Chondrocyte (in vitro differentiated cells): Measurements from ENCODE around the gene ALCAM. TPM values are rescaled to one million over a fixed set of nuclear protein-coding genes. Genes with fewer than 3 reads are reported as not detected.

Experiments
- DNase-seq: peaks from one replicate; pipeline ENCODE4 v3.0.0; 2021; ENCODE audit warnings: mixed read lengths, low spot score
- H3K27ac Mint-ChIP-seq: one replicate; pipeline ENCODE4 v1.8.0; 2021; ENCODE audit warnings: mild to moderate bottlenecking, moderate library complexity, mixed read lengths; ENCODE audit not compliant: unreplicated experiment
- H3K27me3 Mint-ChIP-seq: 2 replicates; pipeline ENCODE4 v1.8.0; 2021; ENCODE audit warnings: low read depth, mixed read lengths
- H3K36me3 Mint-ChIP-seq: 2 replicates; pipeline ENCODE4 v1.8.0; 2021; ENCODE audit warnings: low read depth, mixed read lengths
- H3K4me1 Mint-ChIP-seq: 2 replicates; pipeline ENCODE4 v1.8.0; 2021; ENCODE audit warnings: low read depth, mild to moderate bottlenecking, mixed read lengths
- H3K4me3 Mint-ChIP-seq: one replicate; pipeline ENCODE4 v1.8.0; 2021; ENCODE audit warnings: mild to moderate bottlenecking, moderate library complexity, mixed read lengths; ENCODE audit not compliant: unreplicated experiment
- H3K9me3 Mint-ChIP-seq: 2 replicates; pipeline ENCODE4 v1.8.0; 2021; ENCODE audit warnings: low read depth, mixed read lengths
- CTCF ChIP-seq: fragments of 200-600 bp; sonication (generic); IDR thresholded peaks from 2 replicates; pipeline ENCODE4 v1.5.0; 2021; ENCODE audit warnings: antibody characterized with exemption, mild to moderate bottlenecking, moderate library complexity
- total RNA-seq: library from RNA; stranded (reverse); gene quantifications from 3 replicates; pipeline ENCODE4 v1.2.1, GENCODE V29; 2021

The ALCAM gene
- total RNA-seq, 1 donor from 2014 or later = 270 TPM

DNA sequence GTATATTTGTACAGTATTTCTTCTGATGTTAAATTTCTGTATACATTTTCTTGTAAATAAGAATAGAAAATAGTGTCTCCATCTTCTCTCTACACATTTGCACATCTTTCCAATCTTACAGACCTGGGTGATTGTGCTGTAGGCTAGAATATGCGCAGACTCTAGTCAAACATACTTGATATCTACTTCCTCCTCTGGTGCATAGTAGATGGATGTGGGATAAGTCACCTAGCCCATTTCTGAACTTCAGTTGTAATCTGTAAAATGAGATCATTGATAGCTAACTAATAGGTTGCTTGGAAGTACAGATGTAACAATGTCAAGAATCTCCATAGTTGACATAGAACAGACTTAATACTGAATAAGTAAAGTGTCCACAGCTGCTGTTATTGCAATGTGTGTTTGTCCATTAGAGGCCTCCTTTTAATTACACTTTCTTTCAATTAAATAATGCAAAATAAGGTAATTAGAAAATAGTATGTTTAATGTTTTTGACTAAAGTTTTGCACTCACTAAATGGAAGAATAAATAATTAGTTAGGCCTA is 46.7 kb downstream of the ALCAM start:
- Mint-ChIP-seq H3K4me1 (peaks cover 26% of the 10 kb centered on the region), H3K4me3 (no peak overlapping the region), H3K9me3 (peaks cover 2% of the 10 kb centered on the region), H3K27me3 (no peaks in the 10 kb centered on the region), H3K27ac (no peak overlapping the region), H3K36me3 (no peaks in the 10 kb centered on the region)
- no peak for DNase-seq
- no peak for TF ChIP-seq CTCF

DNA sequence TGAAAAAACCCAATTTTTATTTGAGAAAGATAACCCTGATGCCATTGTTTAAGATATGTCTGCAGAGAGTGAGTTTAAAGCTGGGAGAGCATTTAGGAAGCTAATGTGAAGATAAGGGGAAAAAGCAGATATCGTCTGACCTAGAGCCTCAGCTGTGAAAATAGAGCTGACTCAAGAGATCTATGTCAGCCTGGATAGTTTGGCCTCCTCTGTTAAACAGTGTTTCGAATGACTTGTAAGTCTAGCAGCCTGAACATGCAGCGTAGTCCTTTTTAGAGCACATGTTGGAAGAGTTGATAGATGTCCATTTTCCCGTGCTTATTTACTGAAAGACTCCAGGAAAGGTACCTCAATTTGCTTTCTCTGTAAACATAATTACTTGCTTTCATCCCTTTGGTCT is 48.1 kb downstream of the ALCAM start:
- no peak for DNase-seq
- peaks cover 34% of the 10 kb centered on the region for H3K4me1 Mint-ChIP-seq
- H3K4me3 Mint-ChIP-seq = no peak overlapping the region

DNA sequence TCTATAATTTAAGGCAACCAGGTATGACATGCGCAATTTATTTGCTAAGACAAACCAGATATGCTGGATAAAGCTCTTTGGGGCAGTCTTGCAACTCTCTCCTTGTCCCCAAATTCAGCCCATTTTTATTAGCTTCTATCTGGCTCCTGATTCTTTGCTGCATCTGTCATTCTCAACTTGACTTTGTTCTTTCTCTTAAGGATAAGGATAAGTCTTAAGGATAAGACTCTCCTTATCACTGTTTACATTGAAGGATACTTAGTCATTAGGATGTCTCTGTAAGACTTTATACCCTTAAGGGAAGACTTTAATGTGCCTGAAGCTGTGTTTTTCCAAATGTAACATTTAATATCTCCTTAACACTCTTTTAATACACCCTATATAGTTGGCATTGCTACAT is 49.2 kb downstream of the ALCAM start:
- no peak for TF ChIP-seq CTCF
- Mint-ChIP-seq H3K4me1 (peaks cover 43% of the 10 kb centered on the region), H3K27ac (no peak overlapping the region), H3K27me3 (no peaks in the 10 kb centered on the region), H3K4me3 (no peak overlapping the region), H3K9me3 (no peaks in the 10 kb centered on the region), H3K36me3 (no peaks in the 10 kb centered on the region)
- DNase-seq = no peak

More for the DNA sequence above, 48.1 kb downstream of the ALCAM start:
- no peaks in the 10 kb centered on the region for H3K27me3 Mint-ChIP-seq
- H3K9me3 Mint-ChIP-seq = no peaks in the 10 kb centered on the region
- H3K36me3 Mint-ChIP-seq = no peaks in the 10 kb centered on the region
- no peak for TF ChIP-seq CTCF
- no peak overlapping the region for H3K27ac Mint-ChIP-seq

- Mint-ChIP-seq H3K27me3 (no peaks in the 10 kb centered on the region), H3K4me3 (no peak overlapping the region), H3K9me3 (no peaks in the 10 kb centered on the region), H3K27ac (peak overlapping the region; percentile 18), H3K4me1 (peaks cover 56% of the 10 kb centered on the region), H3K36me3 (no peaks in the 10 kb centered on the region)
- no peak for TF ChIP-seq CTCF
- DNase-seq = no peak
Measured at GRCh38 chr3:105417525-105418289, 51.0 kb downstream of the ALCAM start.

- H3K4me3 Mint-ChIP-seq = no peak overlapping the region
- H3K9me3 Mint-ChIP-seq = no peaks in the 10 kb centered on the region
- H3K4me1 Mint-ChIP-seq = peaks cover 70% of the 10 kb centered on the region
- no peak for TF ChIP-seq CTCF
- no peaks in the 10 kb centered on the region for H3K36me3 Mint-ChIP-seq
- H3K27me3 Mint-ChIP-seq = no peaks in the 10 kb centered on the region
- no peak overlapping the region for H3K27ac Mint-ChIP-seq
- DNase-seq = no peak
Measured at GRCh38 chr3:105422645-105423044, 55.9 kb downstream of the ALCAM start.
